IPS-11a (cell line): ENCODE results near the gene ADIRF.
"Not testable (repeated sequence)": the region's sequence is repeated elsewhere in the genome, so short reads cannot be mapped to it uniquely, and the experiment has no call there.

ENCODE experiments used
- H3K4me3 ChIP-seq: one replicate; pipeline ENCODE4 v1.5.1; 2013; ENCODE audit warnings: low read depth, low read length, control low read depth

ADIRF gene

DNA sequence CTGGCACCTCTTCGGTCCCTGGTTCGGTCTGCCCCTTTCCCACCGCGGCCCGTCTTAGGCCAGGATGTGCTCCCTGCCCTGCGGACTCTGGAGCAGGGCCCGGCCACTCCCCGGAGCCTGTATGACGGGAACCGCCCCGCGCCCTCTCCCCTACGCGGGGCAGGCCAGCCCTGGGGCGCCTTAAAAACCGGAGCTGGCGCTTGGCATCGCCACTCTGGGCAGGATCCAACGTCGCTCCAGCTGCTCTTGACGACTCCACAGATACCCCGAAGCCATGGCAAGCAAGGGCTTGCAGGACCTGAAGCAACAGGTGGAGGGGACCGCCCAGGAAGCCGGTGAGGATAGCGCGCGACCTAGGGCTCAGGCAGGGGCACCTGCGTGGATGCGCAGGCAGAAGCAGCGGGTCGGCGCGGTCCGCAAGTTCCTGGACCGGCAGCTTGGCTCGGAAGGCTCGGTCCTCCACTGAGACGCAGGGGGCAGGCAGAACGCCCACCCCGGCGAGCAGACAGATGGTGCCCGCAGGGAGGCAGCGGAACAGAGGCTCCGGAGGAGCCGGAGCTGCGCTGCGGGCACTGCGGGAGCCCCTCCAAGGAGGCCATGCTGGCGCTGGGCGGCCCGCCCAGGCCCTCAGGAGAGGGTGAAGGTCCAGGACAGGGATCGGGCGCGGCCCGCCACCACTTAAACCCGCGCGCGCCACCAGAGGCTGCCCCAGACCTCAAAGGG lies at the start of gene ADIRF:
TSS of gene ADIRF (plus strand) at position 212 of the 723 bp plus-strand sequence. CDS start at position 275, 63 bp downstream.
- H3K4me3 ChIP-seq: no peak within 1 kb of the TSS

DNA sequence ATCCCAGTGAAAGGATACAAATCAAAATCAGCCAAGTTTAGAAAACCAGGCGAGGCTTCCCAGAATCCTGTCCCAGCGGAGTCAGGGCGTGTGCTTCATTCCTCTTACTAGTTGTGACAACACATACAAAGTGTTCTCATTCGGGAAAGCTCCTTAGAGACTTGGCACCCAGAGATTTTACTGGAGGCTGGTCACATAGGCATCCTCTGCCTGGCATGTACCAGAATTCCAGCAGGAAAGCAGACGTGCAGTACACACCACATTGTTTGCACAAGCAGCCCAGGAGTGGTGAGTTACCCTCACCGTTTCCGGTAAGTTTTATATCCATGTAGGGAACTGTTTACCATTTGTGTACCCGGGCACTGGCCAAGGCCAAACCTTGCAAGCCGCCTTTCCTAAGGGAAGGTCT lies 45.7 kb upstream of the ADIRF start:
- no peak overlapping the region for H3K4me3 ChIP-seq

DNA sequence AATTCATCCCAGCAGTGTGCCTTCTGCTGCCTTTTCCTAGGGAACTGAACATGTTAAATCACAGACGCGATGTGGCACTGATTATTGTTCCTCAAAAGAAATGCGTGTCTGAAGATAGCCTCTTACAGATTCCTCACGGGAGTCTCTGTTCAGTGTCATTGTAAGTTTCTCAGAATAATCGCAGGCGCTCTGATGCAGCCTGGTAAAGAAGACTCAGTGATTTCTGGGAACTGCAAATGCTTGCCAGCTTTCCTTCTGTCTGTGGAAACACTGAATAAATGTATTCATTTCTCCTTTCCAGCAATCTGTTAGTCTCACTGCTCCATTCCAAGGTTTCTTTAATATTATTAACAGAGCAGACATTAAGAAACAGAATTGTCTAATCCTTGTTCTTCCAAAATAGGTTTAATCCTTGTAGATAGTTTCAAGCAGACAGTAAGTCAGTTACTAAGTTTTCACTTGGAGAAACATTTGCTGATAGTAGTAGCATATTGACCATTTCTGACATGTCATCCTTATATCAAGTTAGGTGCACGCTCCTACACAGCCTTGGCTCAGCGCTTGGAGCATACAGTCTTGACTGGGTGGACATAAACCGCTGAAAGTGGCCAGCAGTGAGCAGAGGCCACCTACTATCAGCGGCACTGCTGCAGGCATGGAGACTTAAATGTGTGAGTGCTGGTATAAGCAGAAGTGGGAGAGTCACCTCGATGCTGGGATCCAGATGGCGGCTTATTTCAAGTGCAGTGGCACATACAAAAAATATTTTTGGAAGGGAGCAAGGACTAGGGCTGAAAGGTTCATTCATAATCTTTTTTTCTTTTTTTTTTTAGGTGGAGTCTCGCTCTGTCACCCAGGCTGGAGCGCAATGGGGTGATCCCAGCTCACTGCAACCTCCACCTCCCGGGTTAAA lies 38.6 kb upstream of the ADIRF start:
- H3K4me3 ChIP-seq: no peak overlapping the region

DNA sequence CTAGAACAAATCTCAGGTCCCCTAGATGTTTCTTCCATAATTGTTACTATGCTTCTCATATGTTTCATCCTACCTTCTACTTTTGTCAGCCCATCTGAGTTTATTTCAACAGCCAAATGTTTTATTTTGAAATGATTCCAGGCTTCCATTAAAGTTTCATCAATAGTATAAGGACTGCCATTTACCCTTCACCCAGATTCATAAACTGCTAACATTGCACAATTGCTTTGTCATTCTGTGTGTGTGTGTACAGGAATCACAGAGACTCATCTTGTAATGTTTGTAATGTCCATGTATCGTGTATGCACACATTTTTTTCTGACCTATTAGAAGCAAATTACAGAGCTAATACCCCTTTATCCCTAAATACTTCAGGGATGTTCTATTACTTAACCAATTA lies 36.4 kb upstream of the ADIRF start:
- H3K4me3 ChIP-seq: no peak overlapping the region

DNA sequence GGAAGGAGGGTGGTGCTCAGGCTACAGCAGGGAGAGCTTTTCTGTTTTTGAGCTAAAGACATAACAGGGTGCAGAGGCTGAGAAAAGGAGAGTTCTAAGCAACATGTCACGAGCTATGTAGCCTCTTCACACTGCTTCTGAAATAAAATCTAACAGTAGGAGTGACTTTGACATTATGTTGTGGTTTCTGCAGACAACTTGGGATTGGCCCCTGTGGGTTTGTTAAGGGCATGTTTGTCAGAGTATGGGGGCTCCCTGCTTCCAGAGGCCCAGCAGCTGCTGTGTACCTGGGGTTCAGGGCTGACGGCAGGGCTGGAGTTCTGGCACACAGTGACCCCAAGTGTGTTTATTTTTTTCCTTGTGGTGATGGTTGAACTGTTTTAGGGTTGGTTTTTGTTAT lies 35.6 kb upstream of the ADIRF start:
- H3K4me3 ChIP-seq: no peak overlapping the region

DNA sequence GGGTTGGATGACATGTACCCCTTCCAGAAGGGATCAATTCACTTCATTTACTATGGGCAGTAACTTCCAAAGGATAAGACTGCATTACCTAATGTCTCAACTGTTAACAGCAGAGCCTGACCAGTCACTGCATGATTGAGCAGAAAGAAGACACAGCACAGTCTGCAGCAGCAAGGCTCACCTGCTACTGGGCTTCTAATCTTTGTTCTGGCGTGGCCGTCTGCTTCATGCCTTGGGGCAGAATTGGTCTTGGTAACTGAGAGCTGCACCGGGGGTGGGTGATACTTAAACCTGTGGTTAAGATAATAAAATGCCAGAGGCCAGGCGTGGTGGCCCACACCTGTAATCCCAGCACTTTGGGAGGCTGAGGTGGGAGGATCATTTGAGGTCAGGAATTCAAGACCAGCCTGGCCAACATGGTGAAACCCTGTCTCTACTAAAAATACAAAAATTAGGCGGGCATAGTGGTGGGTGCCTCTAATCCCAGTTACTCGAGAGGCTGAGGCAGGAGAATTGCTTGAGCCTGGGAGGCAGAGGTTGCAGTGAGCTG lies 34.0 kb upstream of the ADIRF start:
- H3K4me3 ChIP-seq: not testable (repeated sequence)

DNA sequence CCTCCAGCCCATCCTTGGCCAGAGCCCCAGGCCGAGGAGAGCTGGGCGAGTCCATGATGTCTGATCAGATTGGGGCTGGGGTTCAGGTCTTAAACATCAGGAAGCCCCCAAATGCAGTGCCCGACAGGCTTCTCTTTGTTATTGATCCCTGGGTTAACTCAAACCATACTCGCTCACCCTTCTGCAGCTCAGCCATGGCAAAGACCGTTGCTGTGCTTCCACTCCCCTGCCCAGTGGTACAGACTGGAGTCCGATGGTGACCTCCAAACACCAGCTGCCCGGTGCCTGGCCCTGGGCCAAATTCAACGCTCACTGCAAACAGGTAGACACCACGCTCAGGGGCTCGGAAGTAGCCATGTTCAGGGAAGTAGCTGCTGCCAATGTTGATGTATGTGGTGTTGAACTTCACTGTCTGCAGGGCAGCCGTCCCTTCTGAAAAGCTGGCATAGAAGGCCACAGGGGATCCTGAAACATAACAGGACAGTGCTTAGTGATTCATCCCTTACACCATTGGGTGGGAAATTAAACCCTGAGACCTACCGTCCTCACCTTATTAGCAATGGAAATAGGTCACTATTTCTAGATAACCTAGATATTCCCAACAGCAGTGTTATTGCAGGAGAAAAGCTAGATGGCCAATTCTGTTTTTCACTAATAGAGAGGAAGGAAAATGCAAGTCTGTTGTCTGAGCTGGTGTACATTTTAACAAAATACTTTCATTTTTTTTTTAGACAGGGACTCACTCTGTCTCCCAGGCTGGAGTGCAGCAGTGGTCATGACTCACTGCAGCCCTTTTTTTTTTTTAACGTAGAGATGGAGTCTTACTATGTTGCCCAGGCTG lies 31.4 kb upstream of the ADIRF start:
- no peak overlapping the region for H3K4me3 ChIP-seq

DNA sequence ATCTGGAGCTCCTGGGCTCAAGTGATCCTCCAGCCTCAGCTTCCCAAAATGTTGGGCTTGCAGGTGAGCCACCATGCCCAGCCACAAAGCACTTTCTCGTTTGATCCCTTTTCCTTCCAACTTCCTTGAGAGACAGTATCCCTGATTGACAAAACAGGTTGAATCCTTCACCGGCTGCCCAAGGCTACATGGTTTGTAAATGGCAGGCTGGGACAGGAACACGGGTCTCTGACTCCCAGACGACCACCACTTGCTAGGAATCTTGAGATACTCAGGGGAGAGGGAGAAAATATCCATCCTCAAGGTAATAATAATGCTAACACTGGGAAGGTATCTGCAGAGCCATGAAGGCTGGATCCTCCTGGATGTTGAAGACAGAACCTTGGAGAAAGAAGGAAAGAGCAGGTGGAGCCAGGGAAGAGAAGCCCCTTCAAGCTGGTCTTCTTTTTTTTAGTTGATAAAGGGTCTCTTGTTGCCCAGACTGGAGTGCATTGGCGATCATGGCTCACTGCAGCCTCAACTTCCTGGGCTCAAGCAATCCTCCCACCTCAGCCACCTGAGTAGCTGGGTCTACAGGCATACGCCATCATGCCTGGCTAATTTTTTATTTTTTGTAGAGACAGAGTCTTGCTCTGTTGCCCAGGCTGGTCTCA lies 30.7 kb upstream of the ADIRF start:
- no peak overlapping the region for H3K4me3 ChIP-seq

DNA sequence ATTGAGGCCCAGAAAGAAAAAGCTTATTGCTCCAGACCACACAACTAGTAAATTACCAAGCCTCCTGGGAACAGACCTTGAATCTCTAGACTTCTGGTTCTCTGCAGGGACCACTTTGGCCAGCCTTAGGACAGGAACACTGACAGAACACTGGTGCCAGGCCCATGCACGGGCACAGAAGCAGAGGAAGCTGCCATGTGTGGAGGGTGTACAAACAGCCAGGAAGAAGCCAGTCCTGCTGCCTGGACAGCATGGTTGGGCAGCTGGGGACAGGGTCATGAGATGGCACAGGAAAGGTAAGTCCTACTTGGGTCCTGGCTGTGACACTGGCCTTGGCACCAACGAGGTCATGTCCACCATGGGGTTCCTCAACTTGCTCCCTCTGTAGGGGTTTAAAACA lies 30.0 kb upstream of the ADIRF start:
- no peak overlapping the region for H3K4me3 ChIP-seq

DNA sequence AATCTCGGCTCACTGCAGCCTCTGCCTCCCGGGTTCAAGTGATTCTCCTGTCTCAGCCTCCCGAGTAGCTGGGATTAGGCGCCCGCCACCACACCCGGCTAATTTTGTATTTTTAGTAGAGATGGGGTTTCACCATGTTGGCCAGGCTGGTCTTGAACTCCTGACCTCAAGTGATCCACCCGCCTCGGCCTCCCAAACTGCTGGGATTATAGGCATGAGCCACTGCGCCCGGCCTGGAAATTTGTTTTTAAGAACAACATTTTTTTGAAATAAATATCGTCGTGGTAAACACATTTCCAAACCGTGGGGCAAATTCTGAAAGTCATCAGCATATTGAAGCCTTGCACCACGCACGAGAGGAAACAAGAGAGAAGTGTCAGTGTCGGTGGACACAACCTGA lies 28.2 kb upstream of the ADIRF start:
- not testable (repeated sequence) for H3K4me3 ChIP-seq

DNA sequence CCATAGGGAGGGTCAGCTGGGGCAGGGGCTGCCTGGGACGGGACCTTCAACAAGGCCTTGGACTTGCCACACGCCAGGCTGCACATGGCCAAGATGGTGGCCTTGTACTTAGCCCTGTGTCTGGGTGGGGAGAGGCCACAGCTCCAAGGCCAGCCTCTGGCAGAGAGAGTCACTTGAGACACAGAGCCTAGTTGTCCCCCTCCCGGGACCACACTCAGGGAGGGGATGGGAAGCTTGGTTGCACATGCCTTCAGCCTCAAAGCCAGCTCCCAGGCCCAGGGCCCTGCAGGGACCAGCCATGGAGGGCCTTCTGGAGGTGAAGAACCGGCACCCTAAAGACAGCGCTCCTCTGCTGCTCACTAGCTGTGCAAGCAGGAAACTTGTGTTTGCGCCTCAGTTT lies 27.6 kb upstream of the ADIRF start:
- H3K4me3 ChIP-seq: no peak overlapping the region

DNA sequence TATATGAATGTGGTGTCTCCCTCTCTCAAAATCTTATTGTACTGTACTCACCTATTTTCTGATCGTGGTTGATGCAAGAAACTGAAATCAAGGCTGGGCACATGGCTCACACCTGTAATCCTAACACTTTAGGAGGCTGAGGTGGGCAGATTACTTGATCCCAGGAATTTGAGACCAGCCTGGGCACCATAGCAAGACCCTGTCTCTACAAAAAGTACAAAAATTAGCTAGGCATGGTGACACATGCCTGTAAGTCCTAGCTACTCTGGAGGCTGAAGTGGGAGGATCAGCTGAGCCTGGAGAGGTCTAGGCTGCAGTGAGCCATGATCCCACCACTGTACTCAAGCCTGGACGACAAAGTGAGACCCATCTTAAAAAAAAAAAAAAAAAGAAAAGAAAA lies 26.9 kb upstream of the ADIRF start:
- no peak overlapping the region for H3K4me3 ChIP-seq

DNA sequence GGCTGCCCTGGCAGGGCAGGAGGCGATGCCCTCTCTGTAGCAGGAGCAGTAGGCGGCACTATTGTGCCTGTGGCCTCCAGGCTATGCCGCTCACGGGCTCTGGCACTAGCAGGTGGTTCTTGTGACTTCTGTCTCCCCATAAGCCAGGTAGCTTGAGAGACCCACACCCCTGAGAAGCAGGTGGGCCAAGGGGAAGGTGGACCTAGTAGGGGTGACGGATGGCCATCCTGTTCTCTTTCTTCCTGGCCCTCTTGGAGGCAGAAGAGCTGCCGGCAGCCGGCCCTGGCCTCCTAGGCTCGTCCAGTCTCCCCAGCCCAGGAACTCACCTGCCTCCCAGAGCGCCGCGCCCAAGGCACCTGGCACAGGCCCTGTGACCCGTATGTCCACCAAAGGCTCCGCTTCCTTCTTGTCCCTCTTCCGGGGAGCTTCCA lies 26.3 kb upstream of the ADIRF start:
- no peak overlapping the region for H3K4me3 ChIP-seq

DNA sequence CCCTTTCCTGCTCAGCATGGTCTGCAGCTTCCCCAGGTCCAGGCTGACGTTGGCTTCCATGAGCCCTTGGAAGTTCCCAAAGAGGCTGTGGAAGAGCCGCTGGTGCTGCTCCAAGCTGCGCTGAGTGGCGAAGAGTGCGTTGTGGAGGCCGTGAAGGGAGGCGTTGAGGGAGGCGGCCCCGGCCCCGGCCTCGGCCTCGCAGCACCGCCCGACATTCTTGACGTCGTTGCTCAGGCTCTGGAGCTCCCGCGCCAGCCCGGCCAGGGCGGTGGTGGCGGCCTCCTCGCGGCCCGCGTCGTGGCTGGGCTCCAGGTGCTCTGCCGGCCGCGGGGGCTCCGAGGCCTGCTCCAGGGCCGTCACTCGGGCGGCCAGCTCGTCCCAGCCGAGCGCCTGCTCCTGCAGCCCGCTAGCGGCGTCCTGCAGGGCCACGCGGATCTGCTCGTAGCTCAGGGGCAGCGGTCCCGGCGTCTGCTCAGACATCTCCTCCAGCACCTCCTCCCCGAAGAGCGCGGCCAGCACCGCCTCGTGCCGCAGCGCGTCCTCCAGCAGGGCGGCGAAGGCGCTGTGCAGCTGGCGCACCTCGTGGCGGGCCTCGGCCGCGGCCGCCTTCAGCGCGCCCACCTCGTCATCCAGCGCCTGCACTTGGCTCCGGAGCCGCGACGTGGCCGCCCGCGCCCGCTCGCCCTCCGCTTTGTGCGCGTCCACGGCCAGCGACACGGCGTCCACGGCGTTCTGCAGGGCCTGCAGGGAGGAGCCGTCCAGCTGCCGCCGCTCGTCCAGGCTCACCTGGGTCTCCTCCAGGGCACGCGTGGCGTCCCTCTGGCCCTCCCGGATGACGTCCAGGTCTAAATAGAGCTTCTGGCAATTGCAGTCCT lies 25.6 kb upstream of the ADIRF start:
- no peak overlapping the region for H3K4me3 ChIP-seq

DNA sequence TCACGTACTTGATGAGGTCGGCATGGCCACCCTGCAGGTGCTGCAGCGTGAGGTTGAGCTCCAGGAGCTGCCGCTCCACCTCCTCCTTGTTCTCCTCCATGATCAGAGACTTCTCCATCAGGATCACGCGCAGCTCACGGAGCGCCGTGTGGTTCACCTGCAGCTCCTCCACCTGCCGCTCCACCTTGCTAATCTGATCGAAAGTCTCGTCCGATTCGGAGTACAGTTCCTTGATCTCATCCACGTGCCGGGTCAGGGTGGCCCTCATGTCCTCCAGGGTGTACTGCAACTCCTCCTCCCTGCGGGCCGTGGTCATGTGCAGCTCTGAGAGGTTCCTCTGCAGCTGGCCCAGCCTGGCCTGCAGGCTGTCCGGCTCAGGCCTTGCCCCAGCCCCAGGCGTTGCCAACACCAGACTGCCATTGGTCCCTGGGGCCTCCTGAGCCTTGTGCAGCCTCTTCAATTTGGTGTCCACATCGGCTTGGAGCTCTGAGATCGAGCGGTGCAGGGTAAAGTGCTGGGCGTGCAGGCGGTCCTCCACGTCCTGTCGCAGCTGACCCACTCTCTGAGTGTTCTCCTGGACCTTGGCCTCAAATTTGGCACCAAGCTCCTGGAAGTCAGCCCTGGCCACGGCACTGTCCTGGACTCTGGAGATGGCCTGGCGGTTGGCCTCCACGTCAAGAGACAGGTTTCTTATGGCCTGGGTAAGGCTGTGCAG lies 24.8 kb upstream of the ADIRF start:
- H3K4me3 ChIP-seq: no peak overlapping the region

DNA sequence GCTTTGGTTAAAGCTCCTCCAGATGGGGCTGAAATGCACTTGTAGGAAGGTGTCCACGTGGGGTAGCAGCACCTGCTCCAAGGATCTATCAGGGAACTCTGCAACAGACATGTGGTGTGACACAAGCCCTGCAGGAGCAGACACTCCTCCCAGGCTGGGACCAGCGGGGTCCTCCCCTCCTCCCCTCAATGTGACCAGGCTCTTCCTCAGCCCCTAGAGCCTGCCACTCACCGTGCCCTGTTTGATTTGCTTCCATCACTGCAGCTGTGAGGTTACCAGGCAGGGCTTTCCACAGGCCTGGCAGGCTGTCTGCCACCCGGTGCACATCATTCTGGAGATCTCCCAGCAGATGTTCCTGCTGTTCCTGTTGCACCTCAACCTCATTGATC lies 24.3 kb upstream of the ADIRF start:
- H3K4me3 ChIP-seq: no peak overlapping the region

DNA sequence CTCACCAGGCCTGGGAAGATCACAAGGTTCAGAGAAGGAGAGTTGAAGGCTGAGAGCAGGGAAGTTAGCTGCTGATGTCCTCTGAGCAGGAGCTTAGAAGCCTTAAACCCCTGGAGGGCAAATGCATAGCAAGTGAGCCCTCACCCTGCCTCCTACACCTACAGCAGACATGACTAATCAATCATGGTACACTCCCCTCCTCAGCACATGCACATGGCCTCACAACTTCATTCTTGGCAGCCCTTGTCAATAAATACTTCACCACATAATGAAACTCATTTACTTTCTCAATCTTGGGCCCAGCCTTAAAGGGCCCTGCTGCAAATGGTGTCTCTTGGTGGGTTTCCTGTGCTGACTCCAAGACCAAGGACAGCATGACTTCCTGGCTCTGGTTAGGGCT lies 23.8 kb upstream of the ADIRF start:
- H3K4me3 ChIP-seq: no peak overlapping the region

DNA sequence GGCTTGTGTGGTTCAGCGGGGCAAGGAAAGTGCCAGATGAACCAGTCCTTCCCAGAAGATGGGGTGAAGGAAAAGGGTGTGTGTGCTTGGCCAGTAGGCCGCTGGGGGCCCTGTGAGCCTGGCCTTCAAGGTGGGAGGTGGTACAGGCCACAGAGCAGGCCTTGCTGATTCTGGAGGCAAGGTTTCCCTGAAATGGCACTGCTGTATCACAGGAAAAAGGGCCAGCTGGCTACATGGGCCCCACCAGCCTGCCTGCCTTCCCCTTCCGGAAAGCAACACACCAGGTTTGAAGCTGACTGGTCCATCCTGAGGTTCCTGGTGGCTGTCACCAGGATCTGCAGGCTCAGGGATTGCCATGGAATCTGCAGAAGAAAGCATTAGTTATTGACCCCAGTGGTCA lies 23.4 kb upstream of the ADIRF start:
- no peak overlapping the region for H3K4me3 ChIP-seq
